ENCODE data around the gene SIM1.

SIM1 gene

DNA sequence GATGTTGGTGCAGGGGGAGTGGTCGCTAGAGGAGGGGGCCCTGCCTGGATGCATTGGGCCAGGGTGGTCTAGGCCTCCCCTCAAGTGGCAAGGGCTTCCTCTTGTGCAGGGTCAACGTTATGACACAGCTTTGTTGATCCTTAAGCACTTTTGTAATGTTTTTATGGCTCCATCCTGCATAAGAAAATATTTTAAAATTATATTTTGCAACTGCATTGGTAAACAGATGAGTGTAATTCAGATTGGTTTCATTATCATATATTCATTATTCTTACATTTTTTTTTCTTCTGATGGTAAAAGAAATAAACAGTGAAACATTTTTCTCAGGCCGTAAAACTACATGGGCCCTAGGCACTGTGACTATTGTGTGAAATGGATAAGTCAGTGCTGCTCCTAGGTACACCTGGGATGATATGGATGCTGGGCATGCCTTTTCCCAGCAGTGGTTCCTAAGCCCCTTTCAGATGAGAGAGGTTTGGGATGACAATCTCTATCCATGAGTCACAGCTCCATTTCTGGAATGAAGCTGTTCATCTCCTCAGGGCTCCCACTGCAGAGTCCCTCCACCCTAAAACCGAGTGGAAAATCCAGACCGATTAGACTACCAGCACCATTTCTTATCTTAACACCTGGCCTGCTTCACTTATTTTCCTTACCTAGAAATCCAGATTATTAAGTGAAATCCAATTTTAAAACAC is 5.8 kb upstream of the SIM1 start:
- DNase-seq, result no peak

DNA sequence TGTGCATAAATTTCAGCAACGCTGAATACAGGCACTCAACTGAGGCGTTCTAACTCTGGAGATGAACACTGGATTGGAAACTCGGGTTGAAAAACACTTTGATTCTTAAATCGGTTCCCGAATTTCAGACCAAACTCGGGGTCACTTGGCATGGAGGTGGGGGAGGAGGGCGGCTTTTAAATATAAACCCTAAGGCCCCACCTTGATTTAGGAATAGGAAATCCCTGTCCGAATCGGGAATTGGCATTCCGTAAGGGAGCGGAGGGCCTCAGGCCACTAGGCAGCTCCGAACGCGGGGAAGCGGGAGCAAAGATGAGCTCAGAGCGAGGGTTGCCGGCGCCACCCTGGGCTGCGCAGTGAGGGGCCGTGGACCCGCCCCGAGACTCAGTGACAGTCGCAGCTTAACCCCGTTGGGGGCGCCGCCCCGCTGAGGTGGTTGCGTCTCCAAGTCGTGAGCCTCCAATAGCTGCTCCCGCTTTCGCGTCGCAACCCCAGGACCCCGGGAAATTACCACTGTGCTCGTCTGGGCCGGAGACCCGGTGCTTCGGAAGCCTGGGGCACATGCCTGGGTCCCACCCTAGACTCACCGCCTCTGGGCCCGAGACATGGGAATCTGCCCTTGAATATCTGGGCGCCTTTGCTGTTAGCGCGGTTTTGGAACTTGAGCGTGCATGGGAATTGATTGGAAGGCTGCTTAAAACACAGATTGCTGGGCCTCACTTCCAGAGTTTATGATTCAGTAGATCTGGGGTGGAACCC is 4.6 kb upstream of the SIM1 start:
- DNase-seq, result no peak

- DNase-seq, result no peak
Measured at GRCh38 chr6:100468016-100468622, 3.4 kb upstream of the SIM1 start.

DNA sequence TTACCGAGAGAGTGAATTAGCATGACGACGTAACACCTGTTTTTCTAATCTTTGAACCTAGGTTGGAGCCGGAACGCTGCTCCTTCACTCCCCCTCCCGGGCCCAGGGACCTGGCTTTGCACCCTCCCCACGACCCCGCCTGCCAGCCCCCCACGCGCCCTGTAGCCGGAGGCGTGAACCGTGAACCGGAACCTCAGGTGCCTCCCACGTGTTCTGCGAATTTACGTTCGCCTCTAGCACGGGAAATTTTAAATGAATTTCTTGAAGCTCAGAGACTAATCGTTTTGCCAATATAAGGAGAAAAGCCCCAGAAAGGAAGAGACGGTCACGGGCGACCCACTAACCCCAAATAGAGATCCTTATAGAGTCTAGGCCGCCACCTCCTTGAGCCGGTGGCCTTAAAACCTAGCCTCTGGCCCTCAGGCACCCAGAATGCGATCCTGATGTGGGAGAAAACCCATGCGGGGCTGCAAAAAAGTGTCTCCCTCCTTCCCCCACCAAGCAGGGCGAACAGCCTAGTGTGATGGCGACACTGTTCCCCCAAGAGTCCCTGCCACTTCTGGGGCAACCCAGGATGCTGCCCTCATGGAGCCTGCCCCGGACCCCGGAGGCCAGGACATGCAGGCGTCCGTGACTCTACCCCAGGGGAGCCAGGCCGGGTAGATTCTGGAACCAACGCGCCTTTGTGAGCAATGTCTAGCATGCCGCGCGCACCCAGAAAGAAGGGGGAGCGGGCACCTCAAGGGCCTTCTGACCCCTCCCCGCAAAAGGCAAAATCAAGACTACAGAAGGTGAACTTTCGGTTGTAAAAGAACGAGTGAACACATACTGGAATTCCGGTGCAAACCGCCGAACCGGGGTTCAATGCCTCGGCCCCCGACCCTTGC is 2.7 kb upstream of the SIM1 start:
- DNase-seq, result no peak

DNA sequence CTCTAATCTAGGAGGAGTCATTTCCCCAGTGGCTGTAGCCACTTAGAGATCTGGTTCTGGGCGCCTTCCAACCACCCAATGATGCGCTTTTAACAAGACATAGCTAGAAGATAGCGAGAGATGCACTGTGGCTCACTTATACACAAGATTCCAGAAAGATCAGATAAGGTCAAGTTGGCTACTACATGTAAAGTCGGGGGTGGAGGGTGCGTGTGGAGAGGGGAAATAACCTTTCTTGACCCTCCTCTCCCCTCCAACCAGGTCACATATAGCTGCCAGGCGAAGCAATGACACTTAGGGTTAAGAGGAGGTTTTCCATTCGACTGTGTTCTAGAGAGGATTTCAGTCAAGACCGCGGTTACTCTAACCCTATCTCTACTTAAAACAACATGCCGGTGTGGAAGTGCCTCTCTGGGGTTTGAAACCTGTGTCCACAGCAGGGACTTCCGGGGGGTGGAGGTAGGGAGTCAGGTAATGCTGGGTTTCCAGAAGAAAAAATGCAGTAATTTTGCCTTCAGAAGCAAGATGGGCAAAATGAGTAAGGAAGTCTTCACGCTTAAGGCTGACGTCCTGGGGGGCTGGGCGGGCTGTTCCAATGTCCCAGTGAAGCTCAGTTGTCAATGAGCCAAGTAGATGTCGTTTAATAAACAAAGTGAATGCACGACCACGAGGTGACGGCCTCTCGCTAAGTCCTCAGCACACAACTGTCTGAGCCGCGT is 1.8 kb upstream of the SIM1 start:
- no peak for DNase-seq

DNA sequence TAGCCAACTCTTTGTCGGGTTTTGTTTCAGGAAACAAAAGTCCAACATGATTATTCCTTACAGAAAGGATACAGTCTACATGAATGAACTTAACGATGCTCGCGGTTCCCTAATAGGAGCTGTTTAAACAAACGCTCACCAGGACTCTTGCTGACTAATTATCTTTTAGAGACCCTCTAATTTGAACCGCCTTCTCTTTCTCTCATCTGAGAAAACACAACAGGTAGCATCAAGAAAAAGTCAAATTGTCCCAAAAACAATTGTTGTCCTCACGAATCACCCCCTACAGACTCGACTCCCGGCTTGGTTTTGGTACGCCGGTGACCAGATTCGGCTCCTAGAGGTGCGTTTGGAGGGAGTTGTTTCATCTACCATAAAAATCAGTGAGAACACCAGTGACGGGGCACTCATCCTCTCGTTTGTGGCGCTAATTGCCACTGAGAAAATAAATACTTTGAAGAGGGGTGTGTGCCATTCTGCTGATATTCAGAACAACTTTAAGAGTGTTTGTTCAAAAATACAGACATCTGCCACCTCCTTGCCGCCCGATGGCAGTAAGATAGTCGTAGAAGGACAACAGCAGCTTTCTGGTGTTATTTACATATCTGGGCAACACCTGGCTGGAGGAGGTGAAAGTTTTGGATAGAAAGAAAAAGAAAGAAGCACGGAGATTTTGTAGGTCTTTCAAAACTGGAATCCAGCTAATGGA is 1.1 kb upstream of the SIM1 start:
- peak; percentile 9 for DNase-seq

GRCh38 chr6:100464162-100464851 is 414 bp downstream of the SIM1 start:
- peak; percentile 36 for DNase-seq

GRCh38 chr6:100463630-100464161 is 1.0 kb downstream of the SIM1 start:
- DNase-seq, result no peak

GRCh38 chr6:100462706-100463629 is 1.8 kb downstream of the SIM1 start:
- DNase-seq, result peak; percentile 39

- DNase-seq, result no peak
Measured at GRCh38 chr6:100461917-100462705, 2.6 kb downstream of the SIM1 start.

DNA sequence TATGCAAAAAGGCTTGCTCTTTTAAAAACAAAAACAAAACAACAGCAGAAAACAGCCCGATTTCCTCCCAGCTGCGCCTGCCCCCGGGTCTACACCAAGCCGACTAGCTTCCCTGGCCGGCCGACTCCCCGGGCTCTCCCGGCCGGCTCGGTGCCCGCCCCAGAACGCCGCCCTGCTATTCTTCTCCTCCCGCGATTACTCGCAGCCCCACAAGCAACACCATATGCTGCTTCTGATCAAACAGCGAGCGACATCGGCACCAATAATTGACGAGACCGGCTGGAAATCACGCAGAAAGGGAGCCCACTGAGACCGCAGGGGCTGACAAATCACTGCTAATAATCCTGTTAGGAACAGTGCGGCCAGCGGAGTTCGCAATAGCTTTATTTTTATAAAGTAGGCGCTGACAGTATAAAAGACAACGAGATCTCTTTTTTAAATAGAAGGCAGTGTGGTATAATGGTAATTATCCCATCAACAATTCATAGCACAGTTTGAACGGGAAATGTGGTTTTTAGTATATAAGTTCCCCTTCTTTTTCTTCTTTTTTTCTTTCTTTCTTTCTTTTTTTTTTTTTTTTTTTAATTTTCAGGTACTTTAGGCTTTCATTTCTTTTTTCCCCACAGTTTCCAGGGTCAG is 3.3 kb downstream of the SIM1 start:
- peak; percentile 67 for DNase-seq

DNA sequence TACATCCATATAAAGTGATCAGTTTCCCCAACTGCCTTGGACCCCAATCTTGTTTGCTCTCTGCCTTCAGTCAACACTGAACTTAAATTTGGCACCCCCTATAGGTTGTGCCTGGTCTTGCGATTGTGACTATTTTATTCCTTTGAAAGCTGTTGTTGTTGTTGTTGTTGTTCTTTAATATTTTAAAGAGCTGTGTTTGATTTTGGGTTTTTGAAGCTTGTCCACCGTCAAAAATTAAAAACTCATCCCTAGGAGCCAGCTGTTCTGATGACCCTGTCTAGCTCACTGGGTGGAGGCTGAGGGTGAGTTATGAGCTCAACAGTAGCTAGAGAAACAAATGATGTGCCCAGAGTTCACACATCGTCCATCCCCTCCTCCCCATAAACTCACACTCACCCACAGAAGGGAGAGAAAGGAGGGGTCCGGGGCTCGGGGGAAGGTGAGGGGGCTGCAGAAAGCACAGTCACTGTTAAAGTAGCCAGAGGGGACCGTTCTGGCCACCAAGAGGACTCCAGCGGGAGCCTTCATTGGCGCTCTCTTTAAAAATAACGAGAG is 4.0 kb downstream of the SIM1 start:
- peak; percentile 52 for DNase-seq

DNA sequence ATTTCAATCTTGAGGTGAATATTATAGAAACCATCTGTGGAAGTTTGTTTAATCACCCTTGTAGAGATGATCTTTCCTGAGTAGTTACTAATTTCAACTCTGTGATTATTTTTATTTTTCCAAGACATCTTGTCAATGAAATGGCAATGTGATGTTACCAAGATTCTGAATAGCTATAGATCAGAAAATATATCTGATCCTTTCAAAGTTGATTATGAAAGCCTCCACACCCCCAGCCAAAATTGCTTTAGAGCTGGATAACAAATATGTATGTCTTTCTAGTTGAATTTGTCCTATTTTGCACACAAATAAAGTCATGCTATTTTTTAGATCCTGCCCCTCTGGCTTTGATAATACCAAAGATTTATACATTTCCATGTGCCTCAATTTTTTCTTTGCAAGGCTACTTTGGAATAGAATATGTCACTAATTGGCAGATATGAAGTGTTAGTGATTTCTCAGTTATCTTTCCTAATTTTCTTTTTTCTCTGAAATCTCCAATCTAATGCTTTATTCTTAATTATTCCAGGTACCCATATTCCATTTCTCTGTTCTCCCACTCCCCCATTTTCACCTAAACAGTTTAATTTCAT is 5.0 kb downstream of the SIM1 start:
- no peak for DNase-seq

GRCh38 chr6:100458841-100459591 is 5.7 kb downstream of the SIM1 start:
- no peak for DNase-seq

- DNase-seq, result no peak
Measured at GRCh38 chr6:100457311-100457990, 7.3 kb downstream of the SIM1 start.

DNA sequence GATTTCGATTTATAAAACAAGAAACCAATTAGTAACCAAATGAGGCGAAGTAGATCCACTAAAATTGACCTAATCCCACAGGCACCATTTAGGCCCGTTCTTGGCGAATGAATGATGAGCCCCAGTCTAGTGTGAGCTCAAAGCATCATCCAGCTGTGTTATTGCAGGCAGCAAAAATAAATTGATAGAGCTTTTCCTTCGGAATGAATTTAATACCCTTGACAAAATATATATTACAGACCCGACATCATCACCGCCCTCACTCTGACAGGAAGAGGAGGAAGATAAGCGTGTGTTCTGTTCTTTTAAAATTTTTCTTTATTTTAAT is 7.8 kb downstream of the SIM1 start:
- DNase-seq, result no peak

Measured in NCI-H1092 treated with DMSO at 0.1 percent for 48 hours (cell line).